ENCODE data around the gene PPL. TPM values are rescaled to one million over a fixed set of nuclear protein-coding genes. Genes with fewer than 3 reads are reported as not detected.

Gene PPL
- total RNA-seq, 4 donors from 2014 or later: 304 to 377 (median 350) TPM

- peaks cover 17% of the 10 kb centered on the region for H3K36me3 ChIP-seq
- DNase-seq (ENCODE audit: low spot score in 2 of 2): no peak
- 81% methylated on average over 7 of the region's 7 CpGs for WGBS
Measured at GRCh38 chr16:4909825-4910224, 27.1 kb downstream of the PPL start.

GRCh38 chr16:4908854-4909401 lies 28.0 kb downstream of the PPL start:
- no peaks in the 10 kb centered on the region for H3K27me3 ChIP-seq
- 78% methylated on average over 5 of the region's 5 CpGs for WGBS
- H3K4me1 ChIP-seq: peaks cover 3% of the 10 kb centered on the region
- no peaks in the 10 kb centered on the region for H3K9me3 ChIP-seq
- TF ChIP-seq CTCF (IDR thresholded peaks at IDR 0.05) (no peak), EP300 (IDR thresholded peaks at IDR 0.05) (no peak), POLR2A (IDR thresholded peaks at IDR 0.05) (no peak), POLR2AphosphoS5 (IDR thresholded peaks at IDR 0.05) (no peak)
- H3K36me3 ChIP-seq: peaks cover 20% of the 10 kb centered on the region
- no peak overlapping the region for H3K27ac ChIP-seq
- no peak for DNase-seq (ENCODE audit: low spot score in 2 of 2)
- no peak overlapping the region for H3K4me3 ChIP-seq

More at GRCh38 chr16:4909825-4910224, 27.1 kb downstream of the PPL start:
- TF ChIP-seq POLR2AphosphoS5 (IDR thresholded peaks at IDR 0.05): no peak
- no peak for TF ChIP-seq CTCF (IDR thresholded peaks at IDR 0.05)
- no peak for TF ChIP-seq POLR2A (IDR thresholded peaks at IDR 0.05)
- TF ChIP-seq EP300 (IDR thresholded peaks at IDR 0.05): no peak
- no peaks in the 10 kb centered on the region for H3K27me3 ChIP-seq
- no peak overlapping the region for H3K4me3 ChIP-seq
- no peaks in the 10 kb centered on the region for H3K9me3 ChIP-seq
- peaks cover 3% of the 10 kb centered on the region for H3K4me1 ChIP-seq
- no peak overlapping the region for H3K27ac ChIP-seq

GRCh38 chr16:4904942-4905615 lies 31.9 kb downstream of the PPL start:
- H3K4me1 ChIP-seq: no peaks in the 10 kb centered on the region
- H3K9me3 ChIP-seq: no peaks in the 10 kb centered on the region
- H3K27me3 ChIP-seq: no peaks in the 10 kb centered on the region
- H3K27ac ChIP-seq: no peak overlapping the region
- TF ChIP-seq EP300 (IDR thresholded peaks at IDR 0.05) (no peak), POLR2A (IDR thresholded peaks at IDR 0.05) (no peak), CTCF (IDR thresholded peaks at IDR 0.05) (no peak), POLR2AphosphoS5 (IDR thresholded peaks at IDR 0.05) (no peak)
- peaks cover 55% of the 10 kb centered on the region for H3K36me3 ChIP-seq
- no peak overlapping the region for H3K4me3 ChIP-seq
- no peak for DNase-seq (ENCODE audit: low spot score in 2 of 2)
- WGBS: 85% methylated on average over 14 of the region's 14 CpGs

- WGBS: 81% methylated on average over 16 of the region's 16 CpGs
- Histone ChIP-seq H3K4me1 (no peaks in the 10 kb centered on the region), H3K27ac (no peak overlapping the region), H3K36me3 (peaks cover 63% of the 10 kb centered on the region), H3K9me3 (no peaks in the 10 kb centered on the region), H3K27me3 (no peaks in the 10 kb centered on the region), H3K4me3 (no peak overlapping the region)
- DNase-seq (ENCODE audit: low spot score in 2 of 2): no peak
- no peak for TF ChIP-seq POLR2A (IDR thresholded peaks at IDR 0.05)
- TF ChIP-seq EP300 (IDR thresholded peaks at IDR 0.05): no peak
- TF ChIP-seq POLR2AphosphoS5 (IDR thresholded peaks at IDR 0.05): no peak
- no peak for TF ChIP-seq CTCF (IDR thresholded peaks at IDR 0.05)
Measured at GRCh38 chr16:4904108-4904941, 32.6 kb downstream of the PPL start.

GRCh38 chr16:4902038-4902437 lies 34.9 kb downstream of the PPL start:
- 84% methylated on average over 8 of the region's 13 CpGs for WGBS
- H3K36me3 ChIP-seq: peaks cover 76% of the 10 kb centered on the region
- H3K4me1 ChIP-seq: no peaks in the 10 kb centered on the region
- H3K4me3 ChIP-seq: no peak overlapping the region
- H3K27me3 ChIP-seq: no peaks in the 10 kb centered on the region
- TF ChIP-seq CTCF (IDR thresholded peaks at IDR 0.05): no peak
- no peak for TF ChIP-seq POLR2AphosphoS5 (IDR thresholded peaks at IDR 0.05)
- TF ChIP-seq POLR2A (IDR thresholded peaks at IDR 0.05): no peak
- TF ChIP-seq EP300 (IDR thresholded peaks at IDR 0.05): no peak
- H3K27ac ChIP-seq: no peak overlapping the region
- H3K9me3 ChIP-seq: no peaks in the 10 kb centered on the region
- DNase-seq (ENCODE audit: low spot score in 2 of 2): no peak

Measured in suprapubic skin (tissue), 4 donors.